BJ (cell line): Measurements from ENCODE around the gene INSR. TPM values are rescaled to one million over a fixed set of nuclear protein-coding genes. Genes with fewer than 3 reads are reported as not detected.
A peak's percentile ranks its signal among the peaks of the same experiment; 100 is the strongest.

ENCODE experiments used
- CTCF ChIA-PET: fragments of 350-600 bp; formaldehyde crosslinking; extraction: SDS; loops from one replicate; lab custom pipeline; 2021; ENCODE audit warnings: antibody characterized with exemption, inconsistent platforms; lab: Yijun Ruan, JAX
- POLR2A ChIA-PET: fragments of 300-600 bp; sonication (Branson Sonifier 250); formaldehyde crosslinking; extraction: SDS; loops from one replicate; lab custom pipeline; 2021; ENCODE audit warnings: antibody characterized with exemption; lab: Charles Lee
- DNase-seq: peaks from one replicate; pipeline ENCODE4 v3.0.0-alpha.2; 2011; ENCODE audit warnings: low read depth
- H3K27me3 ChIP-seq: 2 replicates; pipeline ENCODE4 v1.6.0; 2011; ENCODE audit warnings: low read length; ENCODE audit not compliant: control insufficient read depth, insufficient read depth
- H3K36me3 ChIP-seq: 2 replicates; pipeline ENCODE4 v1.5.1; 2011; ENCODE audit warnings: low read length; ENCODE audit not compliant: control insufficient read depth, insufficient read depth
- H3K4me3 ChIP-seq: 2 replicates; pipeline ENCODE4 v1.5.1; 2011; ENCODE audit warnings: low read depth, mild to moderate bottlenecking, control low read depth, low read length
- CTCF ChIP-seq: IDR thresholded peaks from 2 replicates; pipeline ENCODE4 v1.5.1; 2011; ENCODE audit warnings: low read depth, mild to moderate bottlenecking, control low read depth, inconsistent platforms, low read length, moderate library complexity; ENCODE audit not compliant: insufficient read depth
- polyA minus RNA-seq: library from RNA; depleted of rRNA, polyadenylated mRNA; stranded (reverse); fragments of >200 nt; gene quantifications from 2 replicates; pipeline ENCODE4 v1.2.3, GENCODE V29; 2011; rRNA and poly(A)+ RNA removed
- polyA plus RNA-seq: library from polyadenylated mRNA; depleted of rRNA; stranded (reverse); fragments of >200 nt; gene quantifications from 2 replicates; pipeline ENCODE4 v1.2.3, GENCODE V29; 2011; rRNA removed

INSR gene
- 4.1 and 5.7 TPM in 2 replicates for polyA plus RNA-seq
- 46.5 and 56.3 TPM in 2 replicates for polyA minus RNA-seq

GRCh38 chr19:7293762-7294557 is at the start of gene INSR:
INSR (minus strand) TSS chr19:7294414; CDS start chr19:7293891, 523 bp downstream.
- POLR2A ChIA-PET, result interaction anchor here (0.7 kb wide), 1 partner anchor 97 kb away, joined by 3 read pairs; no protein-coding TSS in a partner anchor
- DNase-seq, result peak; percentile 28
- no peak for TF ChIP-seq CTCF
- CTCF ChIA-PET, result interaction anchor here (1.3 kb wide), 1 partner anchor 192 kb away, joined by 4 read pairs; no protein-coding TSS in a partner anchor
- Histone ChIP-seq H3K27me3 (peaks cover 2% of the 10 kb centered on the region), H3K36me3 (no peaks in the 10 kb centered on the region), H3K4me3 (peak within 1 kb of the TSS; percentile 88)

GRCh38 chr19:7342143-7342542 is 47.9 kb upstream of the INSR start:
- POLR2A ChIA-PET, result no interaction called here
- CTCF ChIA-PET, result interaction anchor here (1.2 to 5.2 kb wide), 8 partner anchors 9 to 339 kb away, joined by 3 to 83 read pairs (median 8); partner anchors contain the start of gene TRAPPC5

GRCh38 chr19:7340959-7341837 is 47.0 kb upstream of the INSR start:
- ChIA-PET CTCF (interaction anchor here (0.7 to 5.2 kb wide), 22 partner anchors 9 to 340 kb away, joined by 3 to 83 read pairs (median 4); partner anchors contain the start of gene TRAPPC5), POLR2A (no interaction called here)
- TF ChIP-seq CTCF, result peak; percentile 92
- Histone ChIP-seq H3K27me3 (no peaks in the 10 kb centered on the region; the same call in none of the 2 replicates), H3K4me3 (no peak overlapping the region), H3K36me3 (no peaks in the 10 kb centered on the region)
- DNase-seq, result peak; percentile 7

More at GRCh38 chr19:7342143-7342542, 47.9 kb upstream of the INSR start:
- TF ChIP-seq CTCF, result no peak
- Histone ChIP-seq H3K4me3 (no peak overlapping the region), H3K27me3 (no peaks in the 10 kb centered on the region; the same call in none of the 2 replicates), H3K36me3 (no peaks in the 10 kb centered on the region)
- no peak for DNase-seq

- POLR2A ChIA-PET, result no interaction called here
- H3K27me3 ChIP-seq, result no peaks in the 10 kb centered on the region; the same call in 1 of the 2 replicates
- TF ChIP-seq CTCF, result no peak
- no peak overlapping the region for H3K4me3 ChIP-seq
- no peak for DNase-seq
- CTCF ChIA-PET, result interaction anchor here (0.6 to 5.2 kb wide), 6 partner anchors 174 to 238 kb away, joined by 3 to 83 read pairs (median 6); no protein-coding TSS in a partner anchor
- no peaks in the 10 kb centered on the region for H3K36me3 ChIP-seq
Measured at GRCh38 chr19:7337380-7338194, 43.4 kb upstream of the INSR start.
